ENCODE measurements around the gene FOXL2. TPM values are rescaled to one million over a fixed set of nuclear protein-coding genes. Genes with fewer than 3 reads are reported as not detected.

FOXL2 gene
- total and polyA plus RNA-seq, 2 of the 13 experiments (the other 11 are each of a cell fraction or from before 2014, with no cell fraction given): not detected

- TF ChIP-seq ZNF788 (CRISPR knock-in tag; IDR thresholded peaks at IDR 0.05; ENCODE audit: borderline replicate concordance) (no peak), MXD3 (CRISPR knock-in tag; IDR thresholded peaks at IDR 0.05) (no peak), RXRB (CRISPR knock-in tag; IDR thresholded peaks at IDR 0.05; ENCODE audit: borderline replicate concordance) (no peak)
Observed at GRCh38 chr3:138942271-138942670, 4.7 kb downstream of the FOXL2 start (continued).

GRCh38 chr3:138941259-138941885 is 5.6 kb downstream of the FOXL2 start:
- POLR2A ChIA-PET: no interaction called here
- peak; percentile 44 for DNase-seq (ENCODE audit: low spot score)
- intact Hi-C loops (cut with micrococcal nuclease; ENCODE audit: unreplicated experiment) (loop anchor here (1.0 to 5.0 kb wide), 3 partner anchors 32 to 388 kb away; no protein-coding TSS in a partner anchor), in situ Hi-C loops (cut with HindIII; ENCODE audit: extremely low pct_ligation_motif_present, low pct_unique_long_range_greater_than_20kb) (no loop called here)
- Histone ChIP-seq H3K4me2 (ENCODE audit: low read depth, low read length) (no peak overlapping the region), H3K4me3 (replicated peaks in 1 of 3; ENCODE audit: insufficient read depth in 1 of 3, low read depth in 2 of 3, low read length in 3 of 3) (no peak overlapping the region), H3K27me3 (ENCODE audit: control insufficient read depth in 1 of 2, insufficient read depth in 2 of 2, low read length in 2 of 2) (peaks cover 21 to 90% of the 10 kb centered on the region in 2 experiments), H2AFZ (ENCODE audit: low read length) (no peak overlapping the region), H3K9me3 (ENCODE audit: low read length) (no peaks in the 10 kb centered on the region), H3K9ac (ENCODE audit: insufficient read depth, low read depth, low read length) (no peak overlapping the region), H3K27ac (ENCODE audit: extremely low read length, insufficient read depth, low read length) (no peak overlapping the region), H3K36me3 (replicated peaks in 1 of 2; ENCODE audit: control insufficient read depth in 1 of 2, insufficient read depth in 2 of 2, low read length in 2 of 2) (no peaks in the 10 kb centered on the region), H3K79me2 (ENCODE audit: insufficient read depth, low read length) (no peaks in the 10 kb centered on the region), H3K4me1 (ENCODE audit: insufficient read depth, low read length) (peaks cover 27% of the 10 kb centered on the region), H4K20me1 (ENCODE audit: insufficient read depth, low read length) (no peaks in the 10 kb centered on the region)
- CTCF ChIA-PET (ENCODE audit: low intra/inter-chr PET ratio, low total read pairs): interaction anchor here (1.1 to 2.2 kb wide), 4 partner anchors 20 to 388 kb away, joined by 3 to 16 read pairs (median 10); no protein-coding TSS in a partner anchor
- no TSS peak for BruUV-seq (replicated peaks)
- ATAC-seq: peak; percentile 73
- no peak for FAIRE-seq
- WGBS (ENCODE audit: low lambda C conversion rate): 37% methylated on average over 5 of the region's 7 CpGs
- no peak for TF ChIP-seq ZNF280B (CRISPR knock-in tag; IDR thresholded peaks at IDR 0.05; ENCODE audit: borderline replicate concordance)
- TF ChIP-seq PRDM15 (CRISPR knock-in tag; IDR thresholded peaks at IDR 0.05): peak; percentile 84
- peak; percentile 69 for TF ChIP-seq RAD21 (CRISPR knock-in tag; IDR thresholded peaks at IDR 0.05)
- no peak for TF ChIP-seq KIAA2018 (CRISPR knock-in tag; IDR thresholded peaks at IDR 0.05; ENCODE audit: borderline replicate concordance)
